ENCODE measurements around the gene GPS2.

GPS2 gene

GRCh38 chr17:7315570-7316235, 543 bp upstream of the GPS2 start:
- DNase-seq, result no peak

GRCh38 chr17:7313890-7314718, 1.1 kb downstream of the GPS2 start:
- DNase-seq, result no peak

GRCh38 chr17:7313088-7313889, 1.9 kb downstream of the GPS2 start:
- DNase-seq, result no peak

DNA sequence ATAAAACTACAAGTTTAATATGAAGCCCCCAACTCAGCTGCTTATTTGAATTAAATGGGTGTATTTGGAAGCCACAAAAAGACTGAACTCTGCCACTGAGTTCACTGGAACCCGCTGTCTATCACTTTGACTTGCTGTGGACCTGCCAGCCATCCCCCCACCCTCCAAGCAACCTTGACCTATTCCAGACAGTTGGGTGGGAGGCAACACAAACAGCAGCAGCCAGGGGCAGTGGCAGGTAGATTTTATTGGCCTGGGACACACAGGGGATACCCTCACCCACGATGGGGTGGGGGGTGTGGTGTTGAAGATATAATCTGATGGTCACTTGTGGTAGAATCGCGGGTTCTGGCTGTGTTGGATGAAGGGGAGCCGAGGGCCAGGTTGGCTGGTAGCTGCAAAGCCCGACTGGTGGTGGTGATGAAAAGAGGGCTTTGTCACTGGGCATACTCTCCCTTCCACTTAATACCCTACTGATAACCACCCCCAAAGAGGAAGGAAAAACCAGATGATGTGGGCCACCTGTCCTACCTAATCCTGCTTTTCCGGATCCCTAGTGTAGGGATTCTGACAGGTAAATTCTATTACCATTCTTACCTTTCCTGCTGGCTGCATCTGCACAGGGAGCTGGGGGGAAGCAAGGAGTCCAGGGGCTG, 2.6 kb downstream of the GPS2 start:
- DNase-seq, result no peak

GRCh38 chr17:7311110-7311705, 4.0 kb downstream of the GPS2 start:
- no peak for DNase-seq

- DNase-seq, result no peak
These were observed 5.5 kb downstream of the GPS2 start for GRCh38 chr17:7309628-7310027.

- DNase-seq, result peak; percentile 80
These were observed 6.3 kb downstream of the GPS2 start for GRCh38 chr17:7308625-7309433.

DNA sequence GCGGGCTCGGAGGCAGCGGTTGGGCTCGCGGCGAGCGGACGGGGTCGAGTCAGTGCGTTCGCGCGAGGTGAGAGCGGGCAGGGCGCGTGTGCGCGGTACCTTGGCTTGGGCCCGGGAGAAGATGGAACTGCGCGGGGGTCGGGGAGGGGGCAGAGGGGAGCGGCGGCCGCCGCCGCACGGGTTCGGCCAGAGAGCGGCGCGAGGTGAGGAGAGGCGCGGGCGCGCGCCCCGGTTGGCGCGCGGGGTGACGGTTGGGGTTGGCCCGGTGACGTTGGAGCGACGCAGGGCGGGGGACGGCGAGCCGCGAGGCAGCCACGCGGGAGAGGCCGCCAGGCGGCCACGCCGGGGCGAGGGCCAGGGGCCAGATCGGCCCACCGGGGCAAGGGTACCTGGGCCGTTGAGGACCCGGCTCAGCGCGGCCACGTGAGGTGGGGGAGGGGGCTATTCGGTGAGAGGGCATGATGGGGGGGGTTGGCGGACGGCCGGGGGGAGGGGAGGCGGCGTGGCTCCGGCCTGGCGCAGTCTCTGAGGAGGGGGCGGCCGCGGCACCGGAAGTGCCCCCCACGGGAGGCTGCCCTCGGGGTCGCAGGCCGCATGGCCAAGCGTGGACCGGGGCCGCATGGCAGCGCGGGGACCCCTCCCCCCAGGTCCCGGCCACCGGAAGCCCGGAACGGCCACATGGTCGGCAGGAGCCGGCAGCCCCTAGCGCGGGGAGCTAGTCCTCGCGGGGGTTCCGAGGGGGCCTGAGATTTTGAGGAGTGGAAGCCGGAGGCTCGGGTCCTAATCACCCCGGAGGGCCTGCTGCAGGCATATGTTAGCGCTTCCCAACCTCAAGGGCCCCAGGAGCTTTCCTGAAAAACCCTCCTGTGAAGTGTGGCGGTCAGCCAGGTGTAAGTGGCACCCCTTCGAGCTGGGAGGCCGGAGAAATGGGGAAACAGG, 7.2 kb downstream of the GPS2 start:
- no peak for DNase-seq

GRCh38 chr17:7306911-7307685, 8.1 kb downstream of the GPS2 start, which contains the start of gene EIF5A:
EIF5A (plus strand) TSS chr17:7307628; CDS start chr17:7309636, 2,008 bp downstream.
- peak; percentile 100 for DNase-seq

DNA sequence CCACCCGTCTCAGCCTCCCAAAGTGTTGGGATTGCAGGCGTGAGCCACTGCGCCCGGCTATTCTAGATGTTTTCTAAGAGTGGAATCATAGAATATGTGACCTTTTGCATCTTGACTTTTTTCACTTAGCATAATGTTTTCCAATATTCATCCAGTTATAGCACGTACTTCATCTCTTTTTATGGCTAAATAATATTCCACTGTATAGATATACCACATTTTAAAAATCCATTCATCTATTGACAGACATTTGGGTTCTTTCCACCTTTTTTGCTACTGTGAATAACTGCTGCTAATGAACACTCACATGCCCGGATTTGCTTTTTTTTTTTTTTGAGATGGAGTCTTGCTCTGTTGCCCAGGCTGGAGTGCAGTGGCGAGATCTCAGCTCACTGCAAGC, 11.0 kb downstream of the GPS2 start:
- DNase-seq, result no peak

DNA sequence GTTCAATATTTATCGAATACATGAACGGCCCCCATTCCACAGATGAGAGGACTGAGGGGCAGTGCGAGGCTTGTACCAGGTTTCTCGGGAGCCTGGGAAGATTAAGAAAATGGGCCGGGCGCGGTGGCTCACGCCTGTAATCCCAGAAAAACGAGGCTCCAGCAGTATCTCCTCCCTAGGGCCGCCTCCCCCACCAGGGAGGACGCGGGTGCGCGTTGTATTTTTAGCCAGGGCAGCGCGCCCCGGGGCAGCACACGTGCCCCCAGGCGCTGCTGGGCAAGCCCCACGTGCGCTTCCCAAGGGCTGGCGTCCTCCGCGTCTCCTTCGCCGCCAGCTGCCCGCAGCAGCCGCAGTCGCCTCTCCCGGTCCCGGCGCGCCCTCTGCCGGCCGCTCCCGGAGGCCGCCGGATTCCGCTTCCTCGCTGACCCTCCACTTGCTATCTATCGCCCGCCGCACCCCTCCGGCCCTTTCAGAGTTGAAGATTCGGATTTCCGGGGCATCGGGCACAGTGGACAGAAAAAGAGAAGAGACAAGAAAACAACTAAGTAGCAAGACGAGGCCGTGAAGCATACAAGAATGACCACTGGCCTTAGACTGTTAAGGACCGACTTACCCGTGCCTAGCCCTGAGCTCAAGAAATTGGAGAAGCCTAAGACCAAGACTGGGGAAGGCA, 18.8 kb downstream of the GPS2 start:
- peak; percentile 27 for DNase-seq

- no peak for DNase-seq
These were observed 19.7 kb downstream of the GPS2 start for GRCh38 chr17:7295230-7296180.

DNA sequence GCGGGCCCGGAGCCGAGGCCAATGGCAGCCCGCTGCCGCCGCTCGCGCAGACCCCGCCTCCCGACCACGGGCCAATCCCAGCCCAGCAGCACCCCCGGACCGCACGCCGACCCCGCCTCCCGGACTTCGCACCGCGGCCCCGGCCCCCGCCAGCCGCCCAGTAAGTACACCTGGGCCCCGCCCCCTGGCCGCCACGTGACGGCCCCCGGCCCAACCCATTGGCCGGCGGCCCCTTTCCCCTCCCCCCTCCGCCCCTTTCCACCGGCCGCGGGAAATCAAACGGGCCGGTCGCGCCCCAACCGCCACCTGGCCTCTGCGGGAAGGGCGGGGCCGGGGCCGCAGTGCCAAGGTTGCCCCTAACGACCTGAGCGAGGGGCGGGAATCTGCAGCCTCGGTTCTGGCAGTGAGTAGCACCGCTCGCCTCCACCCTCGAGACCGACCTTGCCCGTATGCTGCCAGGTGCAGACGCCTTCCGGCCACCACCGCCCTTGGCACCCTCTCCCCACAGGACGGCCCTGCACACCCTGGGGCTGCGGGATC, 20.5 kb downstream of the GPS2 start, which contains the start of gene YBX2:
TSS of gene YBX2 (minus strand) at position 26 of the 540 bp plus-strand sequence. CDS start 139 bp downstream, outside the sequence.
- DNase-seq, result peak; percentile 36

GRCh38 chr17:7293816-7294613, 21.1 kb downstream of the GPS2 start:
- DNase-seq, result no peak

GRCh38 chr17:7293159-7293558, 22.0 kb downstream of the GPS2 start:
- no peak for DNase-seq

DNA sequence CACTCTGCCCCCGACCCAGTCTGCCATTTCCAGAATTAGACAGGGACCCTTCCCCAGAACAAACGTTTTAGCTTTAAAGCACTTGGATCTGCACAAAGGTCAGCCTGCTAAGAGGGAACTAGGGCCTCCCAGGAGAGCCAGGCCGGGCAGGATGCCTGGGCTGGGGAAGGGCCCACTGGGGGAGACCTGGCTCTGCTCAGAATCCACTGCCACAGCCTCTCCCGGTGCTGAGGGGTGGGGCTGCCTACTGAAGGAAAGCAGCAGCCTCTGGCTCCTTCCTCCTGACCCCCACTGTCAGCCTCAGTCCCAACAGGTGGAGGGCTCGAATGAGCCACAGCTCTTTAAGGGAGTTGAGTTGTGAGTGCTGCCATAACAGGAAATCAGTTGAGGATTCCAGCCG, 22.4 kb downstream of the GPS2 start:
- DNase-seq, result no peak
